ENCODE results near the gene SHROOM1. TPM values are rescaled to one million over a fixed set of nuclear protein-coding genes. Genes with fewer than 3 reads are reported as not detected.

SHROOM1 gene
- total and polyA plus RNA-seq, 2 donors (not counting 1 experiment from before 2014, with no cell fraction given): 1.3 to 2.3 TPM

DNA sequence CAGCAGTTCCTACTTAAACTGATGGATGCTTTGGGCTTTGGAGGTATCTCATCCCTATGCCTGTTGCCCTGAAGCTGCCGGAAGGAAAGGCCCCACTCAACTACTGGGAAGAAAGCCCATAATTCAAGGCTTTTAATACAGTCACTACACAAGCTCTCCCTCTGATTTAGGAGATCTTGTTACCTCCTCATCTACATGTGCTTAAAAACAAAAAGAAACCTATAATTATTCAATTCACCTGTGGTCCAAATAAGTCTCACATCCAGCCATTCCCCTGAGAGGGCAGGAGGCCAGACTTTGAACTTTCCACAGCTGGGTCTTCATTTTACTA is 42.3 kb upstream of the SHROOM1 start:
- Histone ChIP-seq H3K27ac (ENCODE audit: low read length in 2 of 2) (no peak overlapping the region), H3K36me3 (replicated peaks in 1 of 2; ENCODE audit: control extremely low read depth in 1 of 2, control insufficient read depth in 1 of 2, extremely low read depth in 1 of 2, insufficient read depth in 2 of 2, low read length in 1 of 2) (peaks cover 0 to 22% of the 10 kb centered on the region in 2 experiments), H4K20me1 (ENCODE audit: control insufficient read depth, insufficient read depth, low read length, poor library complexity, severe bottlenecking) (no peaks in the 10 kb centered on the region), H3K4me3 (ENCODE audit: control extremely low read depth in 1 of 5, extremely low read depth in 1 of 5, insufficient read depth in 1 of 5, low read depth in 2 of 5, low read length in 4 of 5) (no peak overlapping the region), H3K9me3 (ENCODE audit: control extremely low read depth in 1 of 3, control insufficient read depth in 2 of 3, insufficient read depth in 1 of 3, low read length in 2 of 3) (no peaks in the 10 kb centered on the region), H3K4me2 (replicated peaks; ENCODE audit: low read depth, low read length, poor library complexity, severe bottlenecking) (no peak overlapping the region), H3K79me2 (ENCODE audit: control insufficient read depth, insufficient read depth, low read length) (no peaks in the 10 kb centered on the region), H3K27me3 (replicated peaks in 1 of 4; ENCODE audit: control extremely low read depth in 1 of 4, control insufficient read depth in 3 of 4, insufficient read depth in 4 of 4, low read length in 3 of 4) (no peaks in the 10 kb centered on the region), H3K4me1 (ENCODE audit: control insufficient read depth in 2 of 2, insufficient read depth in 2 of 2, low read length in 2 of 2) (no peaks in the 10 kb centered on the region), H2AFZ (ENCODE audit: insufficient read depth, low read depth, low read length, poor library complexity, severe bottlenecking) (no peak overlapping the region), H3K9ac (ENCODE audit: low read length) (no peak overlapping the region)
- intact Hi-C loops (cut with micrococcal nuclease): no loop called here
- no peak for DNase-seq
- POLR2A ChIA-PET: no interaction called here
- H3K4me3 Mint-ChIP-seq: no peak overlapping the region
- TF ChIP-seq, protein P1, sequence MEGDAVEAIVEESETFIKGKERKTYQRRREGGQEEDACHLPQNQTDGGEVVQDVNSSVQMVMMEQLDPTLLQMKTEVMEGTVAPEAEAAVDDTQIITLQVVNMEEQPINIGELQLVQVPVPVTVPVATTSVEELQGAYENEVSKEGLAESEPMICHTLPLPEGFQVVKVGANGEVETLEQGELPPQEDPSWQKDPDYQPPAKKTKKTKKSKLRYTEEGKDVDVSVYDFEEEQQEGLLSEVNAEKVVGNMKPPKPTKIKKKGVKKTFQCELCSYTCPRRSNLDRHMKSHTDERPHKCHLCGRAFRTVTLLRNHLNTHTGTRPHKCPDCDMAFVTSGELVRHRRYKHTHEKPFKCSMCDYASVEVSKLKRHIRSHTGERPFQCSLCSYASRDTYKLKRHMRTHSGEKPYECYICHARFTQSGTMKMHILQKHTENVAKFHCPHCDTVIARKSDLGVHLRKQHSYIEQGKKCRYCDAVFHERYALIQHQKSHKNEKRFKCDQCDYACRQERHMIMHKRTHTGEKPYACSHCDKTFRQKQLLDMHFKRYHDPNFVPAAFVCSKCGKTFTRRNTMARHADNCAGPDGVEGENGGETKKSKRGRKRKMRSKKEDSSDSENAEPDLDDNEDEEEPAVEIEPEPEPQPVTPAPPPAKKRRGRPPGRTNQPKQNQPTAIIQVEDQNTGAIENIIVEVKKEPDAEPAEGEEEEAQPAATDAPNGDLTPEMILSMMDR (IDR thresholded peaks at IDR 0.05): no peak
- no peak for TF ChIP-seq EZH2 (IDR thresholded peaks at IDR 0.05; ENCODE audit: borderline replicate concordance, insufficient read depth, low read depth, low read length, poor library complexity, severe bottlenecking)
- H3K27ac Mint-ChIP-seq: no peak overlapping the region
- H3K4me1 Mint-ChIP-seq: peaks cover 3% of the 10 kb centered on the region
- H3K9me3 Mint-ChIP-seq (ENCODE audit: insufficient read depth): no peaks in the 10 kb centered on the region
- no CpG with 5 or more reads among the region's 1 CpG for WGBS (ENCODE audit: insufficient coverage)
- ATAC-seq (ENCODE audit: low read depth): no peak
- H3K27me3 Mint-ChIP-seq: no peaks in the 10 kb centered on the region
- CTCF ChIA-PET: interaction anchor here (1.5 kb wide), 1 partner anchor 11 kb away, joined by 9 read pairs; no protein-coding TSS in a partner anchor

GRCh38 chr5:132871459-132872284 is 41.2 kb upstream of the SHROOM1 start:
- DNase-seq (no peak), ATAC-seq (ENCODE audit: low read depth) (no peak)
- Histone ChIP-seq H3K79me2 (ENCODE audit: control insufficient read depth, insufficient read depth, low read length) (no peaks in the 10 kb centered on the region), H3K36me3 (replicated peaks in 1 of 2; ENCODE audit: control extremely low read depth in 1 of 2, control insufficient read depth in 1 of 2, extremely low read depth in 1 of 2, insufficient read depth in 2 of 2, low read length in 1 of 2) (peaks cover 0 to 21% of the 10 kb centered on the region in 2 experiments), H4K20me1 (ENCODE audit: control insufficient read depth, insufficient read depth, low read length, poor library complexity, severe bottlenecking) (no peaks in the 10 kb centered on the region), H3K4me2 (replicated peaks; ENCODE audit: low read depth, low read length, poor library complexity, severe bottlenecking) (no peak overlapping the region), H3K27ac (ENCODE audit: low read length in 2 of 2) (no peak overlapping the region), H3K9me3 (ENCODE audit: control extremely low read depth in 1 of 3, control insufficient read depth in 2 of 3, insufficient read depth in 1 of 3, low read length in 2 of 3) (no peaks in the 10 kb centered on the region), H3K9ac (ENCODE audit: low read length) (no peak overlapping the region), H3K4me1 (ENCODE audit: control insufficient read depth in 2 of 2, insufficient read depth in 2 of 2, low read length in 2 of 2) (peaks cover 6 to 9% of the 10 kb centered on the region in 2 donors), H3K4me3 (ENCODE audit: control extremely low read depth in 1 of 5, extremely low read depth in 1 of 5, insufficient read depth in 1 of 5, low read depth in 2 of 5, low read length in 4 of 5) (no peak overlapping the region), H3K27me3 (replicated peaks in 1 of 4; ENCODE audit: control extremely low read depth in 1 of 4, control insufficient read depth in 3 of 4, insufficient read depth in 4 of 4, low read length in 3 of 4) (no peaks in the 10 kb centered on the region), H2AFZ (ENCODE audit: insufficient read depth, low read depth, low read length, poor library complexity, severe bottlenecking) (no peak overlapping the region)
- Mint-ChIP-seq H3K4me1 (peaks cover 12% of the 10 kb centered on the region), H3K27me3 (no peaks in the 10 kb centered on the region), H3K27ac (no peak overlapping the region), H3K9me3 (ENCODE audit: insufficient read depth) (no peaks in the 10 kb centered on the region), H3K4me3 (no peak overlapping the region)
- intact Hi-C loops (cut with micrococcal nuclease): no loop called here
- POLR2A ChIA-PET: no interaction called here
- no peak for TF ChIP-seq EZH2 (IDR thresholded peaks at IDR 0.05; ENCODE audit: borderline replicate concordance, insufficient read depth, low read depth, low read length, poor library complexity, severe bottlenecking)
- WGBS (ENCODE audit: insufficient coverage): 100% methylated on average over 1 of the region's 5 CpGs
- CTCF ChIA-PET: interaction anchor here (1.5 kb wide), 3 partner anchors 12 to 51 kb away, joined by 4 to 9 read pairs (median 6); no protein-coding TSS in a partner anchor

All from B cell (primary cell).